ENCODE results near the gene INPP5K. TPM values are rescaled to one million over a fixed set of nuclear protein-coding genes. Genes with fewer than 3 reads are reported as not detected.
"Not testable (repeated sequence)": the region's sequence is repeated elsewhere in the genome, so short reads cannot be mapped to it uniquely, and the experiment has no call there.

The INPP5K gene
- total and polyA plus RNA-seq, 7 experiments from 2014 or later: 50.5 to 184 (median 84.2) TPM

GRCh38 chr17:1539811-1540210, 23.4 kb upstream of the INPP5K start:
- Histone ChIP-seq H3K27me3 (ENCODE audit: control insufficient read depth in 2 of 2, insufficient read depth in 2 of 2, low read length in 2 of 2) (no peaks in the 10 kb centered on the region), H3K9me3 (ENCODE audit: control insufficient read depth in 2 of 3, low read length in 3 of 3) (no peaks in the 10 kb centered on the region), H3K4me3 (ENCODE audit: low read length) (no peak overlapping the region), H3K4me1 (ENCODE audit: control insufficient read depth in 2 of 2, insufficient read depth in 2 of 2, low read length in 2 of 2) (no peaks in the 10 kb centered on the region), H3K27ac (ENCODE audit: low read depth, low read length) (no peak overlapping the region), H3K36me3 (ENCODE audit: control insufficient read depth in 2 of 3, insufficient read depth in 3 of 3, low read length in 3 of 3) (peaks cover 5 to 69% (median 6%) of the 10 kb centered on the region in 3 experiments)
- no peaks in the 10 kb centered on the region for H3K4me1 Mint-ChIP-seq
- no peak overlapping the region for H3K4me3 Mint-ChIP-seq
- DNase-seq: no peak
- peaks cover 0 to 43% (median 6%) of the 10 kb centered on the region in 5 donors for H3K36me3 Mint-ChIP-seq
- no peak overlapping the region for H3K27ac Mint-ChIP-seq
- intact Hi-C loops (cut with micrococcal nuclease): no loop called here
- H3K27me3 Mint-ChIP-seq: no peaks in the 10 kb centered on the region
- no peak for ATAC-seq
- H3K9me3 Mint-ChIP-seq: no peaks in the 10 kb centered on the region
- ChIA-PET CTCF (interaction anchor here (0.6 kb wide), 1 partner anchor 174 kb away, joined by 6 read pairs; no protein-coding TSS in a partner anchor), POLR2A (no interaction called here)

GRCh38 chr17:1535737-1536136, 19.3 kb upstream of the INPP5K start:
- H3K4me3 Mint-ChIP-seq: no peak overlapping the region
- DNase-seq: no peak
- no peak overlapping the region for H3K27ac Mint-ChIP-seq
- Histone ChIP-seq H3K27me3 (ENCODE audit: control insufficient read depth in 2 of 2, insufficient read depth in 2 of 2, low read length in 2 of 2) (no peaks in the 10 kb centered on the region), H3K4me1 (ENCODE audit: control insufficient read depth in 2 of 2, insufficient read depth in 2 of 2, low read length in 2 of 2) (no peaks in the 10 kb centered on the region), H3K36me3 (ENCODE audit: control insufficient read depth in 2 of 3, insufficient read depth in 3 of 3, low read length in 3 of 3) (peaks cover 5 to 63% (median 10%) of the 10 kb centered on the region in 3 experiments), H3K27ac (ENCODE audit: low read depth, low read length) (no peak overlapping the region), H3K4me3 (ENCODE audit: low read length) (no peak overlapping the region), H3K9me3 (ENCODE audit: control insufficient read depth in 2 of 3, low read length in 3 of 3) (no peaks in the 10 kb centered on the region)
- intact Hi-C loops (cut with micrococcal nuclease): no loop called here
- no peak for ATAC-seq
- CTCF ChIA-PET: no interaction called here
- peaks cover 0 to 35% (median 7%) of the 10 kb centered on the region in 5 donors for H3K36me3 Mint-ChIP-seq
- H3K27me3 Mint-ChIP-seq: no peaks in the 10 kb centered on the region
- POLR2A ChIA-PET: no interaction called here
- no peaks in the 10 kb centered on the region for H3K9me3 Mint-ChIP-seq
- peaks cover 0 to 7% (median 0%) of the 10 kb centered on the region in 7 donors for H3K4me1 Mint-ChIP-seq

GRCh38 chr17:1533661-1534325, 17.4 kb upstream of the INPP5K start:
- H3K36me3 Mint-ChIP-seq: peaks cover 0 to 36% (median 7%) of the 10 kb centered on the region in 5 donors
- H3K9me3 Mint-ChIP-seq: no peaks in the 10 kb centered on the region
- ATAC-seq (no peak), DNase-seq (no peak)
- H3K27ac Mint-ChIP-seq: peak overlapping the region in 5 of 9 donors; percentile 6 to 79 (median 64)
- H3K27me3 ChIP-seq (ENCODE audit: control insufficient read depth in 2 of 2, insufficient read depth in 2 of 2, low read length in 2 of 2): no peaks in the 10 kb centered on the region
- H3K4me1 ChIP-seq (ENCODE audit: control insufficient read depth in 2 of 2, insufficient read depth in 2 of 2, low read length in 2 of 2): no peaks in the 10 kb centered on the region
- no peak overlapping the region for H3K27ac ChIP-seq (ENCODE audit: low read depth, low read length)
- H3K4me1 Mint-ChIP-seq: peaks cover 0 to 7% (median 0%) of the 10 kb centered on the region in 7 donors
- H3K36me3 ChIP-seq (ENCODE audit: control insufficient read depth in 2 of 3, insufficient read depth in 3 of 3, low read length in 3 of 3): peaks cover 5 to 45% (median 10%) of the 10 kb centered on the region in 3 experiments
- no peaks in the 10 kb centered on the region for H3K27me3 Mint-ChIP-seq
- H3K4me3 Mint-ChIP-seq: no peak overlapping the region
- intact Hi-C loops (cut with micrococcal nuclease): loop anchor here (1.0 to 5.0 kb wide), 2 partner anchors 166 to 168 kb away; no protein-coding TSS in a partner anchor
- no peaks in the 10 kb centered on the region for H3K9me3 ChIP-seq (ENCODE audit: control insufficient read depth in 2 of 3, low read length in 3 of 3)
- no peak overlapping the region for H3K4me3 ChIP-seq (ENCODE audit: low read length)
- CTCF ChIA-PET: interaction anchor here (0.5 to 1.6 kb wide), 10 partner anchors 17 to 268 kb away, joined by 3 to 21 read pairs (median 3); partner anchors contain the start of genes INPP5K and PITPNA
- POLR2A ChIA-PET: interaction anchor here (0.8 to 0.9 kb wide), 2 partner anchors 17 to 25 kb away, joined by 3 read pairs; partner anchors contain the start of gene INPP5K

- H3K4me1 Mint-ChIP-seq: peaks cover 0 to 7% (median 0%) of the 10 kb centered on the region in 7 donors
- no peaks in the 10 kb centered on the region for H3K9me3 Mint-ChIP-seq
- Histone ChIP-seq H3K27me3 (ENCODE audit: control insufficient read depth in 2 of 2, insufficient read depth in 2 of 2, low read length in 2 of 2) (no peaks in the 10 kb centered on the region), H3K4me3 (ENCODE audit: low read length) (no peak overlapping the region), H3K9me3 (ENCODE audit: control insufficient read depth in 2 of 3, low read length in 3 of 3) (no peaks in the 10 kb centered on the region), H3K4me1 (ENCODE audit: control insufficient read depth in 2 of 2, insufficient read depth in 2 of 2, low read length in 2 of 2) (no peaks in the 10 kb centered on the region), H3K27ac (ENCODE audit: low read depth, low read length) (no peak overlapping the region), H3K36me3 (ENCODE audit: control insufficient read depth in 2 of 3, insufficient read depth in 3 of 3, low read length in 3 of 3) (peaks cover 4 to 37% (median 5%) of the 10 kb centered on the region in 3 experiments)
- CTCF ChIA-PET: interaction anchor here (0.5 to 1.6 kb wide), 11 partner anchors 17 to 268 kb away, joined by 3 to 21 read pairs (median 3); partner anchors contain the start of genes INPP5K and PITPNA
- peak; percentile 91 for ATAC-seq
- no peaks in the 10 kb centered on the region for H3K27me3 Mint-ChIP-seq
- H3K4me3 Mint-ChIP-seq: no peak overlapping the region
- peak overlapping the region in 5 of 9 donors; percentile 41 to 79 (median 67) for H3K27ac Mint-ChIP-seq
- peak in 8 of 9 donors; percentile 32 to 58 (median 50) for DNase-seq
- peaks cover 0 to 36% (median 7%) of the 10 kb centered on the region in 5 donors for H3K36me3 Mint-ChIP-seq
- POLR2A ChIA-PET: interaction anchor here (0.8 to 0.9 kb wide), 3 partner anchors 13 to 26 kb away, joined by 3 read pairs; partner anchors contain the start of gene INPP5K
- intact Hi-C loops (cut with micrococcal nuclease): loop anchor here (1.0 to 5.0 kb wide), 2 partner anchors 166 to 168 kb away; no protein-coding TSS in a partner anchor
Measured at GRCh38 chr17:1532836-1533602, 16.6 kb upstream of the INPP5K start.

GRCh38 chr17:1529863-1530262, 13.5 kb upstream of the INPP5K start:
- Mint-ChIP-seq H3K27ac (peak overlapping the region in 1 of 9 donors; percentile 34), H3K4me3 (no peak overlapping the region), H3K9me3 (no peaks in the 10 kb centered on the region), H3K36me3 (peaks cover 0 to 25% (median 7%) of the 10 kb centered on the region in 5 donors), H3K27me3 (no peaks in the 10 kb centered on the region), H3K4me1 (peaks cover 0 to 23% (median 16%) of the 10 kb centered on the region in 7 donors)
- peaks cover 0 to 16% of the 10 kb centered on the region in 2 donors for H3K4me1 ChIP-seq (ENCODE audit: control insufficient read depth in 2 of 2, insufficient read depth in 2 of 2, low read length in 2 of 2)
- intact Hi-C loops (cut with micrococcal nuclease): loop anchor here in 1 of 2 donors (5.0 kb wide), 1 partner anchor 163 kb away; no protein-coding TSS in a partner anchor
- no peaks in the 10 kb centered on the region for H3K9me3 ChIP-seq (ENCODE audit: control insufficient read depth in 2 of 3, low read length in 3 of 3)
- H3K27me3 ChIP-seq (ENCODE audit: control insufficient read depth in 2 of 2, insufficient read depth in 2 of 2, low read length in 2 of 2): no peaks in the 10 kb centered on the region
- CTCF ChIA-PET: interaction anchor here (0.8 kb wide), 1 partner anchor 165 kb away, joined by 3 read pairs; no protein-coding TSS in a partner anchor
- H3K27ac ChIP-seq (ENCODE audit: low read depth, low read length): no peak overlapping the region
- H3K4me3 ChIP-seq (ENCODE audit: low read length): no peak overlapping the region
- POLR2A ChIA-PET: interaction anchor here (0.8 kb wide), 1 partner anchor 164 kb away, joined by 7 read pairs; no protein-coding TSS in a partner anchor
- DNase-seq (no peak), ATAC-seq (no peak)
- H3K36me3 ChIP-seq (ENCODE audit: control insufficient read depth in 2 of 3, insufficient read depth in 3 of 3, low read length in 3 of 3): peaks cover 0 to 26% (median 4%) of the 10 kb centered on the region in 3 experiments

GRCh38 chr17:1526876-1527275, 10.5 kb upstream of the INPP5K start:
- peaks cover 0 to 17% (median 16%) of the 10 kb centered on the region in 7 donors for H3K4me1 Mint-ChIP-seq
- H3K4me1 ChIP-seq (ENCODE audit: control insufficient read depth in 2 of 2, insufficient read depth in 2 of 2, low read length in 2 of 2): peaks cover 0 to 16% of the 10 kb centered on the region in 2 donors
- intact Hi-C loops (cut with micrococcal nuclease); H3K4me3 ChIP-seq (ENCODE audit: low read length); H3K27me3 Mint-ChIP-seq; H3K9me3 Mint-ChIP-seq; H3K36me3 ChIP-seq (ENCODE audit: control insufficient read depth in 2 of 3, insufficient read depth in 3 of 3, low read length in 3 of 3); H3K9me3 ChIP-seq (ENCODE audit: control insufficient read depth in 2 of 3, low read length in 3 of 3); CTCF ChIA-PET; H3K27me3 ChIP-seq (ENCODE audit: control insufficient read depth in 2 of 2, insufficient read depth in 2 of 2, low read length in 2 of 2): not testable (repeated sequence)
- H3K27ac ChIP-seq (ENCODE audit: low read depth, low read length): peak overlapping the region; percentile 8
- POLR2A ChIA-PET: interaction anchor here (1.3 kb wide), 1 partner anchor 11 kb away, joined by 3 read pairs; the partner anchor contains the start of gene INPP5K
- peak overlapping the region; percentile 41 to 95 (median 83) for H3K27ac Mint-ChIP-seq
- ATAC-seq (peak; percentile 58), DNase-seq (peak in 7 of 9 donors; percentile 16 to 39 (median 33))
- peak overlapping the region in 7 of 10 donors; percentile 10 to 49 (median 23) for H3K4me3 Mint-ChIP-seq
- peaks cover 0 to 15% (median 3%) of the 10 kb centered on the region in 5 donors for H3K36me3 Mint-ChIP-seq

Measured in naive thymus-derived CD4-positive, alpha-beta T cell (primary cell).